ENCODE measurements around the gene CYB5A.
"Not testable (repeated sequence)": the region's sequence is repeated elsewhere in the genome, so short reads cannot be mapped to it uniquely, and the experiment has no call there.

Gene CYB5A, protein sequence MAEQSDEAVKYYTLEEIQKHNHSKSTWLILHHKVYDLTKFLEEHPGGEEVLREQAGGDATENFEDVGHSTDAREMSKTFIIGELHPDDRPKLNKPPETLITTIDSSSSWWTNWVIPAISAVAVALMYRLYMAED

DNA sequence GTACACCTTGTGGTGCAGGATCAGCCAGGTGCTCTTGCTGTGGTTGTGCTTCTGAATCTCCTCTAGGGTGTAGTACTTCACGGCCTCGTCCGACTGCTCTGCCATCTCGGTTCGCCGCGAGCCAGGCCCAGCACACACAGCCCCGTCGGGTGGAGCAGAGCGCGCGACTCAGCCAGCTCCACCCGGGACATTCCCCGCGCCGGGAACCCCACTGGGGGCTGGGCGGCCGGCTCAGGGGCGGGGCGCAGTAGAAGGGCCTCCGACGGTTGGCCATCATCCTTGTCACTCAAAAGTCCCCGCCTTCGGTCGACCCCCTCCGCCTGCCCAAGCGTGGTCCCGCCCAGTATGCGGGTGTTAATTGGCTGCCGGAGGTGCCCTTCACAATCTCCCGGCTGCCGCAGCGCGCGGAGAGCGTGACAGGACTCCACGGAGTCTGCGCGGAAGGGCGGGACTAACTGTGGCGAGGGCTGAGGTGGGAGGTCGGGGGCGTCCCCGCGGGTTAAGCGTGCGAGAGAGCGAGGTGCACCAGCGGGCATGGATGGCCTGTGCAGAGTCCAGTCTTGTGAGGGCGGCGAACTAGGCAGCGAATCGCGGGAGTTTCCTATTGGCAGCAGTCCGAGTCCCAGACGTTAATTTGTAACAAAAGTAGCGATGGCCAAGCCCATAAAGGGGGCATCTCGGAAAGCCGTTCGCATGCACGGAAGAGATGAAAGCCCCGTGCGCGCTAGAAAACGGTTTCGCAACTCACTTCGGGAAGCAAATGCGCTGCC is at the start of gene CYB5A:
Gene CYB5A, minus strand, starts transcription at position 193 of the 770 bp plus-strand sequence. Its CDS starts 88 bp downstream, at position 105.
- DNase-seq (ENCODE audit: low spot score): peak; percentile 96

DNA sequence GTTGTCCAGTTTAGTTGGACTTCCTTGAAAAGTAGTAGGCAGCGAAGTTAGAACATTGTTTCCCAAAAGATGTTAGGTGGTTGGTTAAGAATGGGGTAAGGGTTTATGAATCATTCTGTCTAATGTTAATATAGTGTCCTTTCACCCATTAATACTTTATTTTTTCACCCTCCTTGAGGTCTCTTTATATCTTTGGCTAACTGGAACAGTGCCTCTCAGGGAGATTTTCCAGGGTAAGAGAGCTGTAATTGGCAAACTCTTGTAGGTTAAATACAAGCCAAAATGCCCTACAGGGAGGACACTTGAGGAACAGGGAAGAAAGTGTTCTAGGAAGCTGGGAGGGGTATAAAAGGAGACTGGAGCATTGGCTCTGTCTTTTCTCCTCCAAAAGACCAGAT is 46.1 kb upstream of the CYB5A start:
- DNase-seq (ENCODE audit: low spot score): no peak

DNA sequence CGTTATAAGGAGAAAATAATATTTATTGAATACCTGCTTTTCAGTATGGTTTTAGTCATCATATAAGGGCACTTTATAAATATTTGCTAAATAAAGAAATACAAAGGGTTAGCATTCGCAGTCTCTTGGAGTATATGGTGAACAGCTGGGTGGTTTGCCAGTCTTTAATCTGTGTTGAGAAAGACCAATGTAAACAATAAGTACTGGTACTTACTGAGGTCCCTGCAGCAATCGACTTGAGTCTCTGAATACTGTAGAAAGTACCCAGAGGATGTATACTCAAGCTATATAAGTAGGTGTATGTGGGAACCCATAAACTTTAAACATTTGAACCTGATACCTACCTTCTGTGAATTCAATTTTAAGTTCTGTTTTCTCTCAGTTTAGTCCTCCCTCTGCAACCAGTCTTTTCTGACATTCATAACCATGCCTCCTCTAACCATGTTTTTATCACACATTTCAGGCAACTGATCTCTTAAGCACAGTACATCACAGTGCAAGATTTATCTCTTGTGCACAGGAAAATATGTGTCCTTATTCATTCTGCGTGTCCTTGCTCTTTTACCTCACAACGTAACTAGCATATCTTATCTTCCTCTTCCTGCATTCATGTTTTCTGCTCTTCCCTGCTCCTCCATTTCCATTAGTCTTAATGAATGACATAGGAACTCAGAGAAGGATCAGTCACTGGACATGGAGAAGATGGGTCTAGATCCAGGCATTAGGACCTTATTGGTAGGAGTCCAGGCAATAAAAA is 45.6 kb upstream of the CYB5A start:
- no peak for DNase-seq (ENCODE audit: low spot score)

DNA sequence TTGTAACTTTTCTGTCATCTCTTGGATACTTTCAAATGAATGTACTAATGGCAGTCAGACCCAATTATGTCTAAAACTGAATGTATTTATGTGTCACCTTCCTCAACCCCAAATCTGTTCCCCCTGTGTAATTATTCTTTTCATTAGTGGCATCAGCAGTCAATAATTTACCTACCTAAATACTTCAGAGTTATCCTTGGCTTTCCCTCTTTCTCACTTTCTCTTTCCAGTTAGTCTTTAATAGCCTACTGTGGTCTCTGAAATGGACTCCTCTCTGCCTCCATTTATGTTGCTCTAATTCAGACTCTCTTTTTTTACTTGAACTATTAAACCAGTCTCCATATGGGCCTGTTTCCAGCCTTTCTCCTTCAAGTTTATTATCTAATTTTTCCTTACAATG is 44.9 kb upstream of the CYB5A start:
- no peak for DNase-seq (ENCODE audit: low spot score)

DNA sequence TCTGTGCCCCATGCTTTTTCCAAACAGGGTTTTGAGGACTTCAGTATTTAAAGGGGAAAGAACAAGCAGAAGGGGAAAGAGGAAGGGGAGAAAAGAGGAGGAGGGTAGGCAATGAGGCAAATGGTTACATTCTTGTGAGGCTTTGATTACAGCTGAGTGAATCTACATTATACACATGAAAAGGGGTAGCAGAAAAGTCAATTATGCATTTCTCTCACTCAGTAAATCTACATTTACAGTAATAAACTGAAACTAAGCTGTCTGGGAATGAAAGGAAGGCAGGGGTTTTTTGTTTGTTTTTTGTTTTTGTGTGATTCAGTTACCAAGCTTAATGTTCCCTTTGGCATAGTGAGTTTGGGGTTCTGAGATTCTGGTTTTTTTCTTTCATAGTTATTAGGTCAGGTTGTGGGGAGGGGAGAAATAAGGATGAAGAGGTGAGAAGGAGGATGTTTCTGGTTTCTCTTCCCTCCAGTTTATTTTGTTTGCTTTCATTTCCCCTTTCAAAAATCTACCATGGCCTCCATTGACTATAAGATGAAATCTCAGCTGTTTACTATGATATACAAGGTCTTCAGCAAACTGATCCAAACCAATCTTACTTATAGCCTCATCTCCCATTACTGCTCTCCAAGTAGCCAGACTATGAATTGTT is 42.6 kb upstream of the CYB5A start:
- no peak for DNase-seq (ENCODE audit: low spot score)

DNA sequence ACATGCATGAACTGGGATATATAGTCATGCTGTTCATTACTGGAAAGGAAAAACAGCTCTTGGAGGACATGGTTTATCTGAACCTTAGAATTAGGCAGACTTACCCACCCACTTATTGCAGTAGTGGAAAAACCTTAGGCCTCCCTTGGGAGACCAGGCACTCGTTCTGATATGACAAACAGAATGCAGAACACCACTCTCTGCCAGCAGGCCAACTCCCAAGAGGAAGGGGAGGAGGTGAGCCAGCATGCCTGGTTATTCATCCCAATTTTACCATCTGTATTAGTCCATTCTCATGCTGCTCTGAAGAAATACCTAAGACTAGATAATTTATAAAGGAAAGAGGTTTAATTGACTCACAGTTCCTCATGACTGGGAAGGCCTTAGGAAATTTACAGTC is 41.3 kb upstream of the CYB5A start:
- no peak for DNase-seq (ENCODE audit: low spot score)

DNA sequence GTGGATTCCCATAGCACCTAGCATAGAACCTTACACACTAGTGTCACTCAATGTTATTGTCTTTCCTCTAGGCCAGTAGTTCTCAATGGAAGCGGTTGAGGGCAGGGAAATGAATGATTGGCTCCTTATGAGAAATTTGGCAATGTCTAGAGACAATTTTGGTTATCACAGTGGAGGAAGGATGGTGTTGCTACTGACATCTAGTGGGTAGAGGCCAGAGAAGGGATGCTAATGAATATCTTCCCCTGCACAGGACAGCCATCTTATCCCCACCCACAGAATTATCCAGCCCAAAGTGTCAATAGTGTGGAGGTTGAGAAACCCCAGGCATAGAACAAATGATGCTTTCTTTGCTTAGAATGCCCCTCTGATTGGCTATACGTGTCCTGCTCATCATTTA is 39.6 kb upstream of the CYB5A start:
- no peak for DNase-seq (ENCODE audit: low spot score)

DNA sequence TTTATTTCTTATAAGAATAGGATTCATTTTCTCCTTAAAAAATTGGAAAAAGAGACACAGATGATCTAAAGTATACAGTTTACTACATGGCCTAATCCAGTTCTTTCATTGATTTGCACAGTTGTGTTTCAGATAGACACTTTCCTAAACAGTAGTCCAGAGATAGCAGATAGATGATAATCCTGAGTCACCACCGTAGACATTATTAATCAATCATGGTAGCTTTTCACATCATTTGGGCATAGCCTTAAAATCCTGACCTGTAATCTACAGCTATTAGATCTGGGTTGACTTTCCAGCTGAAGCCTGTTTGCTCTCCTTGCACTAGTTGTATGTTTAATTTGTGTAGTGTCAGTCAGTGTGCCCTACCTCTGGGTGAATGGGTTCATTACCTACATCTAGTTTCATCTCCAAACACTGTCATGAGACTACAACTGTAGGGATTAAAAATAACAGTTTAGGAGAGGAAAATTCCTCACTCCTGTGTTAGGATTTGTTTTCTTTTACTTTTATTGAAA is 38.0 kb upstream of the CYB5A start:
- DNase-seq (ENCODE audit: low spot score): no peak

DNA sequence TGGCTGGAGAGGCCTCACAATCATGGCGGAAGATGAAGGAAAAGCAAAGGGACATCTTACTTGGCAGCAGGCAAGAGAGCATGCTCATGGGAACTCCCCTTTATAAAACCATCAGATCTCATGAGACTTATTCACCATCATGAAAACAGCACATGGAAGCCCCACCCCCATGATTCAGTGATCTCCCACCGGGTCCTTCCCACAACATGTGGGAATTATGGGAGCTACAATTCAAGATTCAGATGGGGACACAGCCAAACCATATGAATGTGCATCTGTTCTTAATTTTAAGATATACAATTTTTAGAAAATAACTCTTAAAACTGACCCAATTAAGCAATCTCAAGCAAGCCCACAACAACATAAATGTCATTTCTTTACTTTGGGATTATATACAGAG is 36.4 kb upstream of the CYB5A start:
- no peak for DNase-seq (ENCODE audit: low spot score)

DNA sequence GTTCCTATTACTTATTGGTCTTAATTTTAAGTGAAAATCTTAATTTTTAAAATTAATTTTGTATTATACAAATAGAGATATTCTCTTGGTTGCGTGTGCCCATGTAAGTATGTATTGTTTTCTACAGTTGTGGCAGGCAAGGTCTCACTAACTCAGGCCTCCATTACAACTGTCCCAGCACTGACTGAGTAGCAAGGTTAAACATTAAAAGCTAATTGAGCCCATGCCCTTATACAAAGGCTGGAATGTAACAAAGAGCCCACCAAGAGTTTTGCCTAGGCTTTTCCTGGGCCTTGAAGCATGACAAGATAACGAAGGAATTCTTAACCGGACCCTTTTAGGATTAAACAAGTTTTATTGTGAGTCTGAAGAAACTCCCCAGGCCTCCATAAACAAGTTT is 35.0 kb upstream of the CYB5A start:
- DNase-seq (ENCODE audit: low spot score): not testable (repeated sequence)

DNA sequence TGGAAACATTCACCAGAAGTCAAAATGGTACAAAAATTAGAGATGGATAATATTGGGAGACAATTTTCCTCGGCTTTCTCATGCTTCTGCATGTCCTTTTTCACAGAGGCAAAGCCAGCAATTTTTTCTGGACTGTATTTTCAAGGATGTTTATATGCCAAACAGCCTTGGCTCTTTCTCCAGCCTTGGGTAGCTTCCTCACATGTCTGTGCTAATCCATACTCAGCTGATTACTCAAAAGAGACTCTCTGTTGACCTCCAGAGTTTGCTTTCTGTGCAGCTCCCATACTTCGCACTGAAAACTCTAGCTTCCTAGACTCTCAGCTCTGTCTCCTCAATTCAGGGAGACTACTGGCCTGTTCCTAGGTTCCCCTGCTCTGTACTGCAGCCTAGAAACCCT is 34.5 kb upstream of the CYB5A start:
- no peak for DNase-seq (ENCODE audit: low spot score)

DNA sequence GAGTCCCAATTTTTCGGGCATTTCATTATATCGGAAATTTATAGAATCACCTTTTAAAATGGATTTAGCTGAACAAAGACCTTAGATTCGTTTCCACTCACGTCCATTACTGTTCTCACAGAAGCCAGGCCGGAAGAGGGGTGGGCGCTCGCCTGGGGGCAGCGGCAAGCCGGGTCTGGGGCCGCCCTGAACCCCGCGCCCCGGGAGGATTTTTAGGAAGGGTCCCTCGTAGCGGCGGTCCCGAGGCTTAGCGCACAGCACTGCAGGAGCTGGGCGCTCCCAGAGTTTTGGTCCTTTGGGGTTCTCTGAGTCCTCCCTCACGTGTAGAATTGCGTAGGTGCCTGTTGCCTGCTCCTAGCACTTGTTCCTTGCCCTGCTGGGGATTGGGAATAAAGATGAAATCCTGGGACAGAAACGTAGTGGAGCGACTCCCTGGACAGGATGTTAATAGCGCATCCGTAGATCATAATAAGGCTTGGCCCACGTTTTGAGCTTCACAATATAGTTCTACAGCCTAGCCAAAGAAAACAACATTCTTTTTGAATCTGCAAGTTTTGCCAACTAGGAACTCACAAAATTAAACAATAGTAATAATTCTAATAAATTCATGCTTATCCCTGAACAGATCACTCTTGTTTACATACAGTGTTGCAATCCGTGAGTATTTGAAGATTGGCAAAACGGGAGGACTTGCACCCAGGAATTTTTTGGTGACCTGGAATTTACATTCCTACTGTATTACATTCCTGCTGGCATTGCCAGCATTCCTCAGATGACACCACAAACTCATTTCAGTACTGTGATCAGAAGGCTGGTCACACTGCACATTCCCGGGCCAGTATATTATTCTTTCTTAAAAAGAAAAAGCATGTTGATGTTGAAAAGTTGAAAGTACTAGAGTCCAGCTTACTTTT is 24.8 kb upstream of the CYB5A start:
- DNase-seq (ENCODE audit: low spot score): peak; percentile 25

DNA sequence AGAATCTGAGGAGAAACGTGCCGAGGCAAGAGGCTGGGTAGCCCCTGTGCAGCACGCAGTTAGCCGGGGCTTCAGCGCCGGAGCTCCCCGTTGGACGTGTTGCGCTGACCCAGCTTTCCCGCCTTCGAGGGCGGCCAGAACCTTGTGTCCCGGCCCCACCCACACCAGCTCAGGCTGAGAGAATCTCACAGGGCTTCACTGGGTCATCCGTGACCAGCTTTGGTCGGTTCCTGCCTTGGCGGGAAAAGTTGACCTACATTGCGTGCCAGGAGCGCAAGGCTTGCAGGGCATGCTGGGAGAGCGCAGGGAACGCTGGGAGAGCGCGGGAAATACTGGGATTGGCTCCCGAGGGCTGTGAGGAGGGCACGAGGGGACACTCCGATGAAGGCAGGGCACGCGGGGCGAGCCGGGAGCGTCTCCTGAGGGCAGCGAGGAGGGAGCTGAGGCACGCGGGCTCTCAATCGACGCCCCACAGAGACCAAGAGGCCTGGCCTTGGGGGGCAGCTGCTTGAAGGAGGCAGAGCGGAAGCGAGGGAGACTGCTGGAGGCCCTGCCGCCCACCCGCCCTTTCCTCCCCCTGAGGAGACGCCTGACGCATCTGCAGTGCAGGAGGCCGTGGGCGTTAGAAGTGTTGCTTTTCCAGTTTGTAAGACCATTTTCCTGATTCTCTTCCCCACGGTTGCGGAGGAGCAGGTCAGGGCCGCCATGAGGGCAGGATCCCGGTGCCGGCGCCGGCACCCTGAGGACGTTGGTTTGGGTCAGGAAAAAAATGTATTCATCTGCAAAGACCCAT is 23.9 kb upstream of the CYB5A start, which contains the start of gene C18orf63:
Gene C18orf63, plus strand, starts transcription at position 376 of the 793 bp plus-strand sequence. CDS start 2,027 bp downstream, outside the sequence.
- DNase-seq (ENCODE audit: low spot score): no peak

DNA sequence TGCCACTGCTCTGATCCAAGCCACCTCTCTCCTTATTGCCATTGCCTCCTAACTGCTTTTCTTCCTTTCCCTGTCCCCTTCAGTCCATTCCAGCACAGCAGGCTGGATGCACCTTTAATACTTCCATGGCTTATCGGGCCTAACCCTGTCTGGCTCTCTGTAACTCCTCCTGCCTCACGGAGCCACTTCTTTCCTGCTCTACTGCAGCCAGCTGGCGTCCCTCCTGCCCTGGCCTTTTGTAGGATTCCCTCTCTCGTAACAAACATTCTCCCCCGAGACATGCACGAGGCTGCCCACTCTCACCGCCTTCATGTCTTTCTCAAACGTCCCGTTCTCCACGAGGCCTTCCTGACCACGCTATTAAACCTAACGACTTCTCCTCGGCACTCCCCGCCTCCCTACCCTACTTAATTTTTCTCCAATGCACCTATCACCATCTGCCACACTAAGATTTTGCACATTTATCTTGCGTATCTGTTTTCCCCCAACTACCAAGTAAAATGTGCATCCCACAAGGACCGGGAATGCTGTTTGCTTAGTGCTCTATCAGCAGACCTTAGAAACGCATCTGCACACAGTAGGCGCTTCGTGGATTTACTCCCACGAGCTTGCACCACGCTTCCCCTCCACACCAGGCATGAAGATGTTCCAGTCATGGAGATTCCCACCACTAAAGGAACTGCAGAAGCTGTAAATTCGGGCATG is 23.1 kb upstream of the CYB5A start:
- no peak for DNase-seq (ENCODE audit: low spot score)

DNA sequence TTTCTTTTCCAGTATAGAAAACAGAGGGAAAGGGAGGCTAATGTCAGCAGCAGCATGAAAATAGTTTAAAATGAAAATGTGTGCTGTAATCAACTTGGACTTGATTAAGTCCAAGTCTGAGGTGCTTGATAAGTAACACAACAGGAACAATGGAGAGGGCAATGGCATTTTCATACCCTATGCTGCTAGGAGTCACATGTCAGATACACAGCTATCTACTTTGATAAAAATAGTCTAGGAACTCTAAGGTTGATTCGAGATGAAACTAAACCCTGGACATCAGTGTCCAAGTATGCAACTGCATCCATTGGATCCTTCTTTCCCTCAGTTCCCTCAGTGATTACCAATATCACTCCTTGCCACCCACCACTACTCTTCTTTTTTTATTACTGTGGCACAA is 19.2 kb upstream of the CYB5A start:
- DNase-seq (ENCODE audit: low spot score): no peak

DNA sequence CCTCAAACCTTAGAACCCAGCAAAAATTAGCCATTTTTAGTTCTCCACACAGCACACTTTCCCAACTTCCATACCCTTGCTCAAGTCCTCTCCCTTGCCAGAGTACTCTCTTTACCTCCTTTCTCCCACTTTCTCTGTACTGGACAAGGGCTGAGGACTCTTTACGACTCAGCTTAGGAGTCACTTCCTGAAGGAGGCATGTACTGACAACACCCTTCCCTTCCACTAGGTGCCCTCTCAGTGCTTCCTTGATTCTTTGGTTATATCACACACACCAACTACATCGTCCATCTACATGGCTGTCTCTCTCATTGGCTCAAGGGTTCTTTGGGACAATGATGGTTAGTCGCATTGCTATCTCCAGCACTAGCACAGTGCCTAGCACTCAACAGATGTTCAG is 18.6 kb upstream of the CYB5A start:
- DNase-seq (ENCODE audit: low spot score): peak; percentile 55

DNA sequence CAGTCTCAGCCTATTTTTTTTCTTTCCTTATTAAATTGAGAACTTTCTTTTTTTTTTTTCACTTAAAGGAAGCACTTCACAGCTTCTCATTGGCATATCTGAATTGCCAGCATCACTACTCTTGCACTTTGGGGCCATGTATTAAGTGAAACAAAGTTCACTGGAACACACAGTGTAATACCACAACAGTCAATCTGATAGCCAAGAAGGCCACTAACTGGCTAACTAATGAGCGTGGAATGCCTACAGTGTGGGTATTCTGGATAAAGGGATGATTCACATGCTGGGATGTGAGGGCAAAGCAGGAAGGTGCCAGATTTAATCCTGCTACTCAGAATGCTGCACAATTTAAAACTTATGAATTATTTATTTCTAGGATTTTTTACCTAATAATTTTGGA is 12.2 kb upstream of the CYB5A start:
- no peak for DNase-seq (ENCODE audit: low spot score)

DNA sequence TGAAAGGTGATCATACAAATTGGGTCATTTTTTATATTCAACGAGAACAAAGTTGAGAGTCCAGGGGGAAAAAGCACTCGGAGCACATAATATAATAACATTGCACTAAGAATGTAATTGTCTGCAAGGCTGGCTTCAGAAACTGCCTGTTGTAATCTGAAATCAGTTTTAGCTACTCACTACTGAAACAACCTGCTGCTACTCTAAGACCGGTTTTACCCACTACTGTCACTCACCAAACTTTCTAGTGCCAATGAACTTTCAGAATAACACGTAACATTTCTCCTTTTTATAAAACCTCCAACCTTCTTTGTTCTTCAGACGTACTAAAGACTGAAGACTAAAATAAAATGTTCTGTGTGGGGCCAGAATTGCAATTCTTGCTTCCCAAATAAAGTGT is 11.5 kb upstream of the CYB5A start:
- DNase-seq (ENCODE audit: low spot score): no peak

DNA sequence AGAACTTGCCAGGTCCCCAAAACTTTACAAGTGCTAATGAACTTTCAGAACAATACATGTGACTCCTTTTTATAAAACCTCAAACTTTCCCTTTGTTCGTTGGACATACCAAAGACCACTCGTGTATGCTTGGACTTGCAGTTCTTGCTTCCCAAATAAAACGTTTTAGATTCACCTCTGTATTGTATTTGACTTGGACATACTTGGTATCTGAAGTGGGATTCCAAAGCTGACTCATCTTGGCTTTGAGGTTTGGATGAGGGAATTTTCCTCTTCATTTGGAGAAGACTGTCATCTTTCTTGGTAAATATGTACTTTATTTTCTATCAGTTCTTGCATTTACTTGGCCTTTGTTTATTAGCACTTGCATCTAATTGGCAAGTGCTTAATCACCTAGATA is 8.0 kb upstream of the CYB5A start:
- DNase-seq (ENCODE audit: low spot score): peak; percentile 14

DNA sequence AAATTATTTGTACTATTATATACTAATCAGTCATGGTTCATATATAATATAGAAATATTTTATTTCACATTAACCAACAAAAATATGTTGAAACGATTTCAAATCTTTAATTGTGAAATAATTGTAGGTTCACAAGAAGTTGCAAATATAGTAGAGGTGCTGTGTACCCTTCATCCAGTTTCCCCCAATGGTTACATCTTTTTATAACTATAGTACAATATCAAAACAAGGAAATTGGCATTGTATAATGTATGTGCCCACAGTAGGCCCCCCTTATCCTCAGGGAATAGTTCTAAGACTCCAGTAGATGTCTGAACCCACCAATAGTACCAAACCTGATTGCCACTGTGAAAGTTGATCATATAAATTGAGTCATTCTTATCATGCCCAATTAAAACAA is 7.4 kb upstream of the CYB5A start:
- DNase-seq (ENCODE audit: low spot score): no peak

Measured in LoVo (cell line).